Breast epithelium (tissue), 4 donors: ENCODE data around the gene EIF2B5. TPM values are rescaled to one million over a fixed set of nuclear protein-coding genes. Genes with fewer than 3 reads are reported as not detected.
A peak's percentile ranks its signal among the peaks of the same experiment; 100 is the strongest.

Experiments
- DNase-seq, 2 donors: peaks; one replicate each; pipeline ENCODE4 v3.0.0-alpha.2; 2019; ENCODE audit warnings: low spot score in 2 of 2
- H3K27ac ChIP-seq, 2 donors: fragments of 200-600 bp; sonication (generic) in 1 of 2; one replicate each; pipeline ENCODE4 v1.5.1; 2016 to 2019; ENCODE audit warnings: mild to moderate bottlenecking in 1 of 2
- H3K27me3 ChIP-seq, 2 donors: fragments of 200-600 bp; sonication (generic) in 1 of 2; one replicate each; pipeline versions ENCODE4 v1.5.1 to v1.6.0; 2017 to 2019; ENCODE audit warnings: control low read depth in 1 of 2, mild to moderate bottlenecking in 1 of 2
- H3K36me3 ChIP-seq: fragments of 200-600 bp; one replicate; pipeline ENCODE4 v1.5.1; 2019
- H3K4me1 ChIP-seq, 2 donors: fragments of 200-600 bp; sonication (generic); one replicate each; pipeline ENCODE4 v1.5.1; 2016 to 2019; ENCODE audit warnings: control low read depth in 1 of 2
- H3K4me3 ChIP-seq, 3 donors: fragments of 200-600 bp; sonication (generic); 1 replicate in 2 of 3; 2 replicates in 1 of 3; pipeline ENCODE4 v1.5.1; 2016 to 2019; ENCODE audit warnings: mild to moderate bottlenecking in 3 of 3, moderate library complexity in 2 of 3
- H3K9me3 ChIP-seq, 2 donors: fragments of 200-600 bp; sonication (generic) in 1 of 2; one replicate each; pipeline ENCODE4 v1.5.1; 2016 to 2019; ENCODE audit warnings: control low read depth in 1 of 2
- POLR2A ChIP-seq: fragments of 450-650 bp; IDR thresholded peaks from one replicate; pipeline ENCODE4 v1.6.1; 2016; ENCODE audit warnings: antibody characterized with exemption, mild to moderate bottlenecking, moderate library complexity
- POLR2AphosphoS5 ChIP-seq, 3 donors: sonication (generic); formaldehyde crosslinking; IDR thresholded peaks; one replicate each; pipeline ENCODE4 v1.6.1; 2017; ENCODE audit warnings: antibody characterized with exemption in 3 of 3
- intact Hi-C: fragments of 100-400 bp; cut with DNase I; formaldehyde crosslinking; loops from one replicate; pipeline ENCODE4 v1.15.1; 2023; ENCODE audit warnings: low total_unique reads
- total RNA-seq, 3 donors: library from RNA; depleted of rRNA; stranded (reverse); fragments of >200 nt; gene quantifications; one replicate each; pipeline ENCODE4 v1.1.0, GENCODE V29; 2016
- TF ChIP-seq, protein P1 (sequence below), 3 donors: fragments of 450-650 bp; IDR thresholded peaks; one replicate each; pipeline ENCODE4 v1.5.1; 2016 to 2017; ENCODE audit warnings: antibody characterized with exemption in 3 of 3, mild to moderate bottlenecking in 3 of 3, moderate library complexity in 3 of 3

The EIF2B5 gene
- total RNA-seq, 3 donors from 2014 or later, result 37.3 to 62.3 (median 50.1) TPM

DNA sequence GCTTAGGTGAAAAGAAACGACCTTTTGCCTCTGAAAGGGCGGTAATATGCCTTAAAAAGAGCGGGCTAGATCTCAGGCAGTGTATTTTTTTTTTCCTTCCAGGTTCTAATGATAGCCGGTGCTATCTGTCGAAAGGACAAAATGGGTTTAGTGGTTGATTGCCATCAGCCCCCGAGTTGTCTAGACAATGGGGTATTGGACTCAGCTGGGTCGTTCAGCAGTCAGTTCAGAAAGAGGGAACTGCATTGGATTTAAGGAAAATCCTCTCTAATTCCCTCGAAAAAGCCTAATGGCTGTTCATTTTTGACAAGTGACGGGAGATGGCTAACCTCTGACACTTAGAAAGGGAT, 728 bp downstream of the EIF2B5 start:
- H3K9me3 ChIP-seq, result no peaks in the 10 kb centered on the region
- no peaks in the 10 kb centered on the region for H3K27me3 ChIP-seq
- intact Hi-C loops, result no loop called here
- no peaks in the 10 kb centered on the region for H3K36me3 ChIP-seq
- H3K4me1 ChIP-seq, result peaks cover 0 to 7% of the 10 kb centered on the region in 2 donors
- TF ChIP-seq POLR2AphosphoS5 (IDR thresholded peaks at IDR 0.05), result no peak
- TF ChIP-seq, protein P1, sequence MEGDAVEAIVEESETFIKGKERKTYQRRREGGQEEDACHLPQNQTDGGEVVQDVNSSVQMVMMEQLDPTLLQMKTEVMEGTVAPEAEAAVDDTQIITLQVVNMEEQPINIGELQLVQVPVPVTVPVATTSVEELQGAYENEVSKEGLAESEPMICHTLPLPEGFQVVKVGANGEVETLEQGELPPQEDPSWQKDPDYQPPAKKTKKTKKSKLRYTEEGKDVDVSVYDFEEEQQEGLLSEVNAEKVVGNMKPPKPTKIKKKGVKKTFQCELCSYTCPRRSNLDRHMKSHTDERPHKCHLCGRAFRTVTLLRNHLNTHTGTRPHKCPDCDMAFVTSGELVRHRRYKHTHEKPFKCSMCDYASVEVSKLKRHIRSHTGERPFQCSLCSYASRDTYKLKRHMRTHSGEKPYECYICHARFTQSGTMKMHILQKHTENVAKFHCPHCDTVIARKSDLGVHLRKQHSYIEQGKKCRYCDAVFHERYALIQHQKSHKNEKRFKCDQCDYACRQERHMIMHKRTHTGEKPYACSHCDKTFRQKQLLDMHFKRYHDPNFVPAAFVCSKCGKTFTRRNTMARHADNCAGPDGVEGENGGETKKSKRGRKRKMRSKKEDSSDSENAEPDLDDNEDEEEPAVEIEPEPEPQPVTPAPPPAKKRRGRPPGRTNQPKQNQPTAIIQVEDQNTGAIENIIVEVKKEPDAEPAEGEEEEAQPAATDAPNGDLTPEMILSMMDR (IDR thresholded peaks at IDR 0.05), result no peak
- no peak for TF ChIP-seq POLR2A
- peak overlapping the region; percentile 88 to 96 for H3K27ac ChIP-seq
- no peak for DNase-seq
- H3K4me3 ChIP-seq, result peak overlapping the region; percentile 69 to 96 (median 82)

DNA sequence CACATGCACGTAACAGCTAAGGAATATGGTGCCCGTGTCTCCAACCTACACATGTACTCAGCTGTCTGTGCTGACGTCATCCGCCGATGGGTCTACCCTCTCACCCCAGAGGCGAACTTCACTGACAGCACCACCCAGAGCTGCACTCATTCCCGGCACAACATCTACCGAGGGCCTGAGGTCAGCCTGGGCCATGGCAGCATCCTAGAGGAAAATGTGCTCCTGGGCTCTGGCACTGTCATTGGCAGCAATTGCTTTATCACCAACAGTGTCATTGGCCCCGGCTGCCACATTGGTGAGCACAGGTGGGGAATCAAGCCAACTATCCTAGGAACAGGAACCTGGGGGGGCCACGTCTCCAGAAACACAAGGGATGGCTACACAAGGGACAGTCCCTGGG, 5.3 kb downstream of the EIF2B5 start:
- Histone ChIP-seq H3K27ac (no peak overlapping the region), H3K4me3 (no peak overlapping the region), H3K27me3 (no peaks in the 10 kb centered on the region), H3K36me3 (peaks cover 7% of the 10 kb centered on the region), H3K9me3 (no peaks in the 10 kb centered on the region), H3K4me1 (peaks cover 0 to 7% of the 10 kb centered on the region in 2 donors)
- intact Hi-C loops, result no loop called here
- TF ChIP-seq, protein P1 (IDR thresholded peaks at IDR 0.05), result no peak
- TF ChIP-seq POLR2AphosphoS5 (IDR thresholded peaks at IDR 0.05) (no peak), POLR2A (no peak)
- DNase-seq, result no peak

DNA sequence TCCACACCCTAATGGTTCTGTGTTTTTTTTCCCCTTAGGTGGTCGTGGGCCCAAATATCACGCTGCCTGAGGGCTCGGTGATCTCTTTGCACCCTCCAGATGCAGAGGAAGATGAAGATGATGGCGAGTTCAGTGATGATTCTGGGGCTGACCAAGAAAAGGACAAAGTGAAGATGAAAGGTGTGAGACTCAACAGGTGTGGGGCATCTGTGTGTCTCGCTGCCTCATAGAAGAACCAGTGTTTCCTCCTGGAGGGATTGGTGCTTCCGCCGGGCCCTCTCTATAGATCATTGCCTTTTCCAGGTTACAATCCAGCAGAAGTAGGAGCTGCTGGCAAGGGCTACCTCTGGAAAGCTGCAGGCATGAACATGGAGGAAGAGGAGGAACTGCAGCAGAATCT, 7.0 kb downstream of the EIF2B5 start:
- no peak for DNase-seq
- intact Hi-C loops, result no loop called here

DNA sequence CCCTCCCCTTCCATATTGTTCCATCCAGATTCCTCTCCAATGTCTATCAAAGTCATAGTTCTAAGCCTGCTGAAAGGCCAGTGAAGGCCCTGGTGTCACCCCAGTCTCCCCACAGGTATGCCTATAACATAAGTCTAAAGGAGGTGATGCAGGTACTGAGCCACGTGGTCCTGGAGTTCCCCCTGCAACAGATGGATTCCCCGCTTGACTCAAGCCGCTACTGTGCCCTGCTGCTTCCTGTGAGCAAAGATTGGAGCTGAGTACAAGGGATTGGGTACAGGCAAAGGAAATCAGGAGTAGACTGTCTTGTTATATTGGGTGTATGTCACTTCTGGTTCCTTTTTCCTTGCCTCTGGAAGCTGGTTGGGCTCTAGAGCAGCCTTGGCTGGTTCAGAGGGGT, 8.2 kb downstream of the EIF2B5 start:
- H3K4me3 ChIP-seq, result no peak overlapping the region
- H3K9me3 ChIP-seq, result no peaks in the 10 kb centered on the region
- peak overlapping the region in 1 of 2 donors; percentile 19 for H3K27ac ChIP-seq
- intact Hi-C loops, result no loop called here
- peaks cover 7% of the 10 kb centered on the region for H3K36me3 ChIP-seq
- TF ChIP-seq, protein P1 (IDR thresholded peaks at IDR 0.05), result no peak
- no peak for TF ChIP-seq POLR2A
- TF ChIP-seq POLR2AphosphoS5 (IDR thresholded peaks at IDR 0.05), result no peak
- DNase-seq, result no peak
- H3K27me3 ChIP-seq, result no peaks in the 10 kb centered on the region
- H3K4me1 ChIP-seq, result no peaks in the 10 kb centered on the region

More for the DNA sequence above, 7.0 kb downstream of the EIF2B5 start:
- H3K4me3 ChIP-seq, result no peak overlapping the region
- no peak overlapping the region for H3K27ac ChIP-seq
- H3K36me3 ChIP-seq, result peaks cover 7% of the 10 kb centered on the region
- H3K9me3 ChIP-seq, result no peaks in the 10 kb centered on the region
- H3K4me1 ChIP-seq, result no peaks in the 10 kb centered on the region
- TF ChIP-seq POLR2A (no peak), POLR2AphosphoS5 (IDR thresholded peaks at IDR 0.05) (no peak)
- TF ChIP-seq, protein P1 (IDR thresholded peaks at IDR 0.05), result no peak
- H3K27me3 ChIP-seq, result no peaks in the 10 kb centered on the region

DNA sequence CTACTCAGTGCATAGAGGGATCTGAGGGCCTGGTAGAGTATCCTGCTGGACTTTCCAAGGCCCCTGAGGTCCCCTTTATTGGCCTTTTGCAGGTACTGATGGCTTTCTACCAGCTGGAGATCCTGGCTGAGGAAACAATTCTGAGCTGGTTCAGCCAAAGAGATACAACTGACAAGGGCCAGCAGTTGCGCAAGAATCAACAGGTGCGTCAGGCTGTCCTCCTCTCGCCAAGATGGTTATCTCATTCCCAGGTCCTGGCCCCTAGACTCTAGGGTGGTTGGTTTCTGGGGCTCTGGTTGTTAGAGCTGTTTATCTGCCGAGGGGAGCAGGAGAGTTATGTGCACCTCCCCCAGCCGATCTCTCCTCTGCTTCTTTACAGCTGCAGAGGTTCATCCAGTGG, 9.3 kb downstream of the EIF2B5 start:
- Histone ChIP-seq H3K27ac (peak overlapping the region; percentile 13 to 50), H3K4me1 (no peaks in the 10 kb centered on the region), H3K36me3 (peaks cover 7% of the 10 kb centered on the region), H3K4me3 (no peak overlapping the region), H3K9me3 (no peaks in the 10 kb centered on the region), H3K27me3 (no peaks in the 10 kb centered on the region)
- intact Hi-C loops, result no loop called here
- DNase-seq, result no peak
- TF ChIP-seq, protein P1 (IDR thresholded peaks at IDR 0.05), result no peak
- no peak for TF ChIP-seq POLR2AphosphoS5 (IDR thresholded peaks at IDR 0.05)
- no peak for TF ChIP-seq POLR2A
